Retinal pigment epithelial cell (primary cell): ENCODE measurements around the gene PTPRD.
A peak's percentile ranks its signal among the peaks of the same experiment; 100 is the strongest.

Experiments used
- DNase-seq: peaks from one replicate; pipeline ENCODE4 v3.0.0-alpha.2; 2010; ENCODE audit warnings: low read depth
- H3K4me3 ChIP-seq: 2 replicates; pipeline ENCODE4 v1.5.1; 2011; ENCODE audit warnings: mild to moderate bottlenecking, low read length, control low read depth, moderate library complexity
- CTCF ChIP-seq: conservative IDR thresholded peaks from 2 replicates; pipeline ENCODE4 v1.5.1; 2011; ENCODE audit warnings: low read depth, low read length, control low read depth, inconsistent platforms

The PTPRD gene

DNA sequence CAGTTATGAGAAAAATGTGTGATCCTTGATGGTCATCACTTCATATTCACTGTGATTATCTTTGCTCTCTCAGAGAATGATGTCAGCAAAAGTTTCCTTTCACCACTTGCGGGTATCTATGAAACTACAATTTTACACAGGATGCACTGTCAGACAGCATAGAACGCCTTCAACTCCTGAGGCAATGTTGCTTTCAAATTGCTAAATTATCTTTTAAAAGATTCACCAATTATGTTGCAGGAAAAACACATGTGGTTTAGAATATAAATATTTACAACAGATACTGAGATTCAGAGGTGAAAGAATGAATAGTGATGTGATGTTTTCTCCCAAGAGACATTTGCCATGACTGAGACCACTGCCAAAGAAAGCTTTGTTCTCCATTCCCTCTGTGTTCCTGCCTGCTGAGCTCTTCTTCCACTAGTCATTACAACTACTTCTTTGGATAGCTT lies 1933.4 kb downstream of the PTPRD start:
- no peak for TF ChIP-seq CTCF
- no peak for DNase-seq
- H3K4me3 ChIP-seq: no peak overlapping the region

DNA sequence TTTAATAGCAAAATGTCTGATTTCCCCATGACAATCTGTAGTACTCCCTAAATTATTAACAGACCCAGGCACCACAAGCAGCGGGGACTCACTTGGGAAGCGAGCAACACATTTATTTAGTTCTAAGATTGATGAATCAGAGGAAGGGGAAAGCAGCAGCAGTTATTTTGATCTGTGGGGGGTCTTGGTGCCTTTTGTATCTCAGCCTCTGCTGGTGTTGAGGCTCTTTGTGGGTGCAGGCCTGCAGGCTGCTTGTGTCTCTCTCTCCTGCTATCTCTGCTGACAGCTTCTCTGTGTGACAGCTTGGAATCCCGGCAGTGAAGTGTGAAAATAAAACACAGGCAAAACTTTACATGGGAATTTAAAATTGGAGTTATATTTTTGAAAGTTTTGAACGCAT lies 1935.1 kb downstream of the PTPRD start:
- no peak for TF ChIP-seq CTCF
- H3K4me3 ChIP-seq: no peak overlapping the region
- no peak for DNase-seq

GRCh38 chr9:8674536-8674935 lies 1938.3 kb downstream of the PTPRD start:
- no peak overlapping the region for H3K4me3 ChIP-seq
- peak; percentile 19 for DNase-seq
- TF ChIP-seq CTCF: no peak

DNA sequence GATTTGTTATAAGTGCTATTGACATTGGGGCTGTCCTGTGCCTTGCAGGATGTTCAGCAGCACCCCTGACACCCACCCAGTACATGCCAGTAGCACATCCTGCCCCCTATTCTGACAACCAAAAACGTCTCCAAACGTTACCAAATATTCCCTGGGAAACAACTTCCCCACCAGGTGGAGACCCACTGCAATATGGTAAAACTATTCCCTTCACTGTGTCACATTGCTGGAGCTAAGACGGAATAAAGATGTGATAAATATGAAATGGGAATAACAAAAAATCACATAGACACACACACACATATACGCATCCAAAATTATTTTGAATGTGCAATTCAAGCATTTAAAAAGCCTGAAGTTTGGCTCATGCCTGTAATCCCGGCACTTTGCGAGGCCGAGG lies 1939.0 kb downstream of the PTPRD start:
- no peak for DNase-seq
- no peak overlapping the region for H3K4me3 ChIP-seq
- peak; percentile 8 for TF ChIP-seq CTCF

DNA sequence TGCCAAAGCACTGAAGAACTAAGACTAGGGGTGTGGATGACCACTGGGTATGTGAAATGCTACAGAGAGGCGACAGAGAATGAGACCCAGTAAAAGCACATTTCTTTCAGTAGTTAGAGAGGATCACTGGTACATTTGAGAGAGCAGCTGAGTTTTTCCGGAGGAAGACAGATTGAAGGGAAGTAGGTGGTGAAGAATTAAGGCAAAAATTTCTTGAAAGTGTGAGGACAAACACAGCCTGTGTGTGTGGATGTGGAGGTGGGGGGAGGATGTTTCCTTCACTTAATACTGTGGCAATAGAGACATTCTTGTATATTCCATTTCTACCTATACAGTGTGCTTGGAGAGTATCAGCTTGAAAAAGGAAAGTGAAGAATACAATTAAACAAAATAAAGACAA lies 1942.1 kb downstream of the PTPRD start:
- TF ChIP-seq CTCF: no peak
- no peak overlapping the region for H3K4me3 ChIP-seq
- no peak for DNase-seq

GRCh38 chr9:8668751-8669150 lies 1944.1 kb downstream of the PTPRD start:
- H3K4me3 ChIP-seq: no peak overlapping the region
- TF ChIP-seq CTCF: no peak
- no peak for DNase-seq

DNA sequence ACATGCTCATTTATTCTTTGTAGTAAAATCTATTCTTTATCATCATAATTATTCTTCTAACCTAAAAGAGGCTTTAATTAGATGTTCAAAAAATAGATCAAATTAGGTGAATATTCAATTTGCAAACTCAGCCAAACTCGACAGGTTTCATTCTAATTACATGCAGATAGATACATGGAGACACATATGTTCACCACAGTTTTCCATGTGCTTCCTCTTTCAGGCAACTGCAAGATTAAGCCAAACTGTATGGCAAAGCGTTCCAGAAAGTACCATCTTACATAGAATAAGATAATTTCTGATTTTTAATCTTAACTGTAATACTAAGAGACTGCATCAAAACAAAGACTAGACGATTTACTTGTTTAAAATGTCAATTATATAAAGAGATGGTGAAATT lies 1944.6 kb downstream of the PTPRD start:
- TF ChIP-seq CTCF: no peak
- DNase-seq: no peak
- no peak overlapping the region for H3K4me3 ChIP-seq
